ENCODE measurements around the gene MVB12B.

GRCh38 chr9:126312584-126313551 lies 13.8 kb upstream of the MVB12B start:
- TF ChIP-seq, protein P1, sequence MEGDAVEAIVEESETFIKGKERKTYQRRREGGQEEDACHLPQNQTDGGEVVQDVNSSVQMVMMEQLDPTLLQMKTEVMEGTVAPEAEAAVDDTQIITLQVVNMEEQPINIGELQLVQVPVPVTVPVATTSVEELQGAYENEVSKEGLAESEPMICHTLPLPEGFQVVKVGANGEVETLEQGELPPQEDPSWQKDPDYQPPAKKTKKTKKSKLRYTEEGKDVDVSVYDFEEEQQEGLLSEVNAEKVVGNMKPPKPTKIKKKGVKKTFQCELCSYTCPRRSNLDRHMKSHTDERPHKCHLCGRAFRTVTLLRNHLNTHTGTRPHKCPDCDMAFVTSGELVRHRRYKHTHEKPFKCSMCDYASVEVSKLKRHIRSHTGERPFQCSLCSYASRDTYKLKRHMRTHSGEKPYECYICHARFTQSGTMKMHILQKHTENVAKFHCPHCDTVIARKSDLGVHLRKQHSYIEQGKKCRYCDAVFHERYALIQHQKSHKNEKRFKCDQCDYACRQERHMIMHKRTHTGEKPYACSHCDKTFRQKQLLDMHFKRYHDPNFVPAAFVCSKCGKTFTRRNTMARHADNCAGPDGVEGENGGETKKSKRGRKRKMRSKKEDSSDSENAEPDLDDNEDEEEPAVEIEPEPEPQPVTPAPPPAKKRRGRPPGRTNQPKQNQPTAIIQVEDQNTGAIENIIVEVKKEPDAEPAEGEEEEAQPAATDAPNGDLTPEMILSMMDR (IDR thresholded peaks at IDR 0.05 in 2 of 3, conservative IDR thresholded peaks at IDR 0.05 in 1 of 3; ENCODE audit: borderline replicate concordance in 1 of 3, insufficient read depth in 1 of 3, low read depth in 2 of 3, low read length in 2 of 3), result no peak
- TF ChIP-seq POLR2A (IDR thresholded peaks at IDR 0.05; ENCODE audit: borderline replicate concordance, extremely low read depth, insufficient read depth, insufficient read length), result no peak
- TF ChIP-seq TCF7L2 (IDR thresholded peaks at IDR 0.05; ENCODE audit: borderline replicate concordance, extremely low read depth, insufficient read depth, insufficient read length), result no peak
- TF ChIP-seq POLR2AphosphoS5 (IDR thresholded peaks at IDR 0.05; ENCODE audit: low read depth, low read length), result no peak
- no peak for TF ChIP-seq YY1 (IDR thresholded peaks at IDR 0.05; ENCODE audit: extremely low read depth, insufficient replicate concordance, low read depth, low read length)
- TF ChIP-seq, protein P2, sequence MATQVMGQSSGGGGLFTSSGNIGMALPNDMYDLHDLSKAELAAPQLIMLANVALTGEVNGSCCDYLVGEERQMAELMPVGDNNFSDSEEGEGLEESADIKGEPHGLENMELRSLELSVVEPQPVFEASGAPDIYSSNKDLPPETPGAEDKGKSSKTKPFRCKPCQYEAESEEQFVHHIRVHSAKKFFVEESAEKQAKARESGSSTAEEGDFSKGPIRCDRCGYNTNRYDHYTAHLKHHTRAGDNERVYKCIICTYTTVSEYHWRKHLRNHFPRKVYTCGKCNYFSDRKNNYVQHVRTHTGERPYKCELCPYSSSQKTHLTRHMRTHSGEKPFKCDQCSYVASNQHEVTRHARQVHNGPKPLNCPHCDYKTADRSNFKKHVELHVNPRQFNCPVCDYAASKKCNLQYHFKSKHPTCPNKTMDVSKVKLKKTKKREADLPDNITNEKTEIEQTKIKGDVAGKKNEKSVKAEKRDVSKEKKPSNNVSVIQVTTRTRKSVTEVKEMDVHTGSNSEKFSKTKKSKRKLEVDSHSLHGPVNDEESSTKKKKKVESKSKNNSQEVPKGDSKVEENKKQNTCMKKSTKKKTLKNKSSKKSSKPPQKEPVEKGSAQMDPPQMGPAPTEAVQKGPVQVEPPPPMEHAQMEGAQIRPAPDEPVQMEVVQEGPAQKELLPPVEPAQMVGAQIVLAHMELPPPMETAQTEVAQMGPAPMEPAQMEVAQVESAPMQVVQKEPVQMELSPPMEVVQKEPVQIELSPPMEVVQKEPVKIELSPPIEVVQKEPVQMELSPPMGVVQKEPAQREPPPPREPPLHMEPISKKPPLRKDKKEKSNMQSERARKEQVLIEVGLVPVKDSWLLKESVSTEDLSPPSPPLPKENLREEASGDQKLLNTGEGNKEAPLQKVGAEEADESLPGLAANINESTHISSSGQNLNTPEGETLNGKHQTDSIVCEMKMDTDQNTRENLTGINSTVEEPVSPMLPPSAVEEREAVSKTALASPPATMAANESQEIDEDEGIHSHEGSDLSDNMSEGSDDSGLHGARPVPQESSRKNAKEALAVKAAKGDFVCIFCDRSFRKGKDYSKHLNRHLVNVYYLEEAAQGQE (IDR thresholded peaks at IDR 0.05; ENCODE audit: low read depth), result no peak
- no peak for TF ChIP-seq CBX3 (IDR thresholded peaks at IDR 0.05; ENCODE audit: low read depth)
- TF ChIP-seq RAD21 (IDR thresholded peaks at IDR 0.05; ENCODE audit: low read depth), result no peak
- TF ChIP-seq JUND (IDR thresholded peaks at IDR 0.05), result no peak
- TF ChIP-seq EZH2 (IDR thresholded peaks at IDR 0.05), result no peak

Measured in HCT116 (cell line).